K562 (cell line): ENCODE data around the gene DNAJC1. TPM values are rescaled to one million over a fixed set of nuclear protein-coding genes. Genes with fewer than 3 reads are reported as not detected.

ENCODE experiments used
- ATAC-seq: fragments of 200-7000 bp; cut with Tn5 transposase; 3 replicates; pipeline ENCODE4 v1.9.1; 2020; ENCODE audit warnings: moderate library complexity
- BruUV-seq: library from RNA; stranded (reverse); fragments of 400-500 nt; replicated peaks from 2 replicates; lab custom pipeline; 2021; lab: Mats Ljungman, UMichigan
- CTCF ChIA-PET: fragments of 300-600 bp; formaldehyde crosslinking; extraction: SDS; loops from one replicate; lab custom pipeline; 2021; ENCODE audit warnings: low intra/inter-chr PET ratio; lab: Yijun Ruan, JAX
- POLR2A ChIA-PET: fragments of 300-600, 350-650 bp; sonication (Branson Sonifier 250); formaldehyde crosslinking; extraction: SDS; loops from one replicate; lab custom pipeline; 2021; ENCODE audit warnings: antibody characterized with exemption, inconsistent platforms; lab: Yijun Ruan, JAX
- DNase-seq, 4 experiments: peaks; one replicate each; pipeline versions ENCODE4 v3.0.0 to v3.0.0-alpha.2; 2011 to 2018; ENCODE audit warnings: low spot score in 3 of 4, mixed read lengths in 3 of 4; ENCODE audit errors: extremely low read depth in 1 of 4
- FAIRE-seq: peaks from 2 replicates; lab custom pipeline; 2011; peaks lifted over from hg19 to GRCh38; lab: Jason Lieb, UNC
- H2AFZ ChIP-seq: 2 replicates; pipeline ENCODE4 v1.6.0; 2011; ENCODE audit warnings: low read depth, low read length, control low read depth, inconsistent platforms
- H3K27ac ChIP-seq: fragments of 200-600 bp; 3 replicates; pipeline ENCODE4 v1.8.0; 2011; ENCODE audit warnings: low read depth, mild to moderate bottlenecking, control low read depth, inconsistent platforms, low read length, moderate library complexity, mixed read lengths; ENCODE audit errors: extremely low read depth
- H3K27me3 ChIP-seq, 2 experiments: fragments of 300-600 bp in 1 of 2; 2 replicates in 1 of 2; 3 replicates in 1 of 2; pipeline versions ENCODE4 v1.6.0 to v1.8.0; 2011; ENCODE audit warnings: inconsistent platforms in 2 of 2, low read length in 2 of 2, mild to moderate bottlenecking in 1 of 2, mixed read lengths in 1 of 2, moderate library complexity in 1 of 2; ENCODE audit not compliant: control insufficient read depth in 2 of 2, insufficient read depth in 2 of 2
- H3K36me3 ChIP-seq: fragments of 300-600 bp; 3 replicates; pipeline ENCODE4 v1.8.0; 2011; ENCODE audit warnings: mild to moderate bottlenecking, low read length, inconsistent platforms; ENCODE audit not compliant: control insufficient read depth, insufficient read depth
- H3K4me1 ChIP-seq, 2 experiments: fragments of 200-600 bp in 1 of 2; replicated peaks in 1 of 2; 2 replicates in 1 of 2; 3 replicates in 1 of 2; pipeline versions ENCODE4 v1.5.1 to v1.8.0; 2011; ENCODE audit warnings: inconsistent platforms in 2 of 2, low read length in 2 of 2, mild to moderate bottlenecking in 1 of 2, mixed read lengths in 1 of 2, moderate library complexity in 1 of 2; ENCODE audit not compliant: control insufficient read depth in 2 of 2, insufficient read depth in 2 of 2
- H3K4me2 ChIP-seq: 2 replicates; pipeline ENCODE4 v1.6.1; 2011; ENCODE audit warnings: low read length, control low read depth, inconsistent platforms, mixed read lengths; ENCODE audit not compliant: insufficient read depth
- H3K4me3 ChIP-seq: fragments of 200-600 bp; sonication (generic), shearing (Covaris generic); 2 replicates; pipeline ENCODE4 v1.5.1; 2016; ENCODE audit warnings: control low read depth, inconsistent platforms
- H3K79me2 ChIP-seq: fragments of 200-600 bp; 3 replicates; pipeline ENCODE4 v1.8.0; 2011; ENCODE audit warnings: low read length, inconsistent platforms; ENCODE audit not compliant: control insufficient read depth, insufficient read depth
- H3K9ac ChIP-seq, 2 experiments: 2 replicates each; pipeline versions ENCODE4 v1.6.0 to v1.6.1; 2011; ENCODE audit warnings: low read depth in 2 of 2, low read length in 2 of 2, control low read depth in 1 of 2, inconsistent platforms in 1 of 2, mild to moderate bottlenecking in 1 of 2, mixed read lengths in 1 of 2; ENCODE audit not compliant: insufficient read depth in 1 of 2
- H3K9me1 ChIP-seq: one replicate; pipeline ENCODE4 v1.6.0; 2011; ENCODE audit warnings: inconsistent platforms, mild to moderate bottlenecking, low read length, moderate library complexity; ENCODE audit not compliant: control insufficient read depth, insufficient read depth
- H3K9me3 ChIP-seq: replicated peaks from 2 replicates; pipeline ENCODE4 v1.5.1; 2011; ENCODE audit warnings: low read depth, low read length, inconsistent platforms; ENCODE audit not compliant: control insufficient read depth, insufficient read depth
- H4K20me1 ChIP-seq: replicated peaks from 2 replicates; pipeline ENCODE4 v1.6.1; 2011; ENCODE audit warnings: low read length, inconsistent platforms, mixed read lengths; ENCODE audit not compliant: control insufficient read depth, insufficient read depth
- BCLAF1 ChIP-seq, 2 experiments: fragments of 450-650 bp in 1 of 2; IDR thresholded peaks; 2 replicates each; pipeline ENCODE4 v1.6.1; 2011 to 2017; ENCODE audit warnings: low read depth in 2 of 2, antibody characterized with exemption in 1 of 2, borderline replicate concordance in 1 of 2, low read length in 1 of 2, mild to moderate bottlenecking in 1 of 2, mixed read lengths in 1 of 2; ENCODE audit not compliant: control insufficient read depth in 1 of 2
- C11orf30 ChIP-seq: fragments of 450-650 bp; IDR thresholded peaks from 2 replicates; pipeline ENCODE4 v1.6.1; 2016; ENCODE audit warnings: low read depth, mild to moderate bottlenecking
- MAFF ChIP-seq: IDR thresholded peaks from 2 replicates; pipeline ENCODE4 v1.6.1; 2012; ENCODE audit warnings: low read length, improper control_type of control experiment
- MAFG ChIP-seq: fragments of 450-650 bp; conservative IDR thresholded peaks from 2 replicates; pipeline ENCODE4 v1.6.1; 2016; ENCODE audit warnings: missing genetic modification characterization, missing compliant biosample characterization
- MAFK ChIP-seq: IDR thresholded peaks from 2 replicates; pipeline ENCODE4 v1.6.1; 2011; ENCODE audit warnings: low read length, improper control_type of control experiment
- NFIC ChIP-seq: fragments of 450-650 bp; IDR thresholded peaks from 2 replicates; pipeline ENCODE4 v1.6.1; 2017; ENCODE audit warnings: mild to moderate bottlenecking, inconsistent platforms
- SMARCA5 ChIP-seq: fragments of 450-650 bp; IDR thresholded peaks from 2 replicates; pipeline ENCODE4 v1.6.1; 2016
- ZNF140 ChIP-seq: fragments of 250-450 bp; sonication (Bioruptor Pico); IDR thresholded peaks from 2 replicates; pipeline ENCODE4 v1.8.0; 2021; ENCODE audit warnings: moderate library complexity, mild to moderate bottlenecking, inconsistent platforms
- ZNF316 ChIP-seq: fragments of 450-650 bp; IDR thresholded peaks from 2 replicates; pipeline ENCODE4 v1.6.1; 2016
- ZNF668 ChIP-seq: fragments of 250-450 bp; sonication (Bioruptor Pico); IDR thresholded peaks from 2 replicates; pipeline ENCODE4 v1.8.0; 2022; ENCODE audit warnings: mild to moderate bottlenecking, inconsistent platforms
- ZZZ3 ChIP-seq: fragments of 450-650 bp; IDR thresholded peaks from 2 replicates; pipeline ENCODE4 v1.6.1; 2016; ENCODE audit warnings: antibody characterized with exemption, mild to moderate bottlenecking, moderate library complexity
- in situ Hi-C: fragments of 300-500 bp; cut with MboI; formaldehyde crosslinking; loops from 4 replicates; pipeline ENCODE4 v1.15.0; 2018; ENCODE audit warnings: inconsistent platforms, mixed read lengths
- intact Hi-C: fragments of 100-400 bp; cut with micrococcal nuclease; formaldehyde crosslinking; loops from 2 replicates; pipeline ENCODE4 v1.14.2; 2022
- polyA plus RNA-seq, 8 experiments: library from polyadenylated mRNA; depleted of rRNA in 4 of 8; stranded (reverse) in 5 of 8; unstranded in 3 of 8; fragments of >200 nt; fragmentation: Nextera tagmentation in 2 of 8; fragmentation: Illumina TruSeq in 1 of 8; extraction: Ambion mirVana in 2 of 8; extraction: Trizol in 1 of 8; gene quantifications; 2 replicates each; pipeline versions ENCODE4 v1.2.1 to v1.2.3, GENCODE V29; 2011 to 2014; ENCODE audit warnings: inconsistent platforms in 1 of 8, missing spikeins in 1 of 8
- total RNA-seq, 7 experiments: library from RNA; depleted of rRNA in 6 of 7; stranded (reverse); fragments of >200 nt in 6 of 7; fragmentation: Illumina TruSeq in 2 of 7; extraction: Trizol in 2 of 7; gene quantifications; 2 replicates each; pipeline versions ENCODE4 v1.2.1 to v1.2.3, GENCODE V29; 2011 to 2021; ENCODE audit warnings: low replicate concordance in 1 of 7

The DNAJC1 gene
- total and polyA plus RNA-seq, 9 of the 15 experiments (the other 6 are each of a cell fraction or from before 2014, with no cell fraction given): 5.4 to 77.6 (median 40.3) TPM

- TF ChIP-seq NFIC (peak; percentile 93), ZNF668 (CRISPR knock-in tag) (no peak), BCLAF1 (IDR thresholded peaks at IDR 0.05; ENCODE audit: borderline replicate concordance in 1 of 2, control insufficient read depth in 1 of 2, low read depth in 2 of 2, low read length in 1 of 2) (no peak), ZNF140 (CRISPR knock-in tag) (no peak)
These were observed 76.6 kb downstream of the DNAJC1 start (continued) for GRCh38 chr10:21926949-21927348.

DNA sequence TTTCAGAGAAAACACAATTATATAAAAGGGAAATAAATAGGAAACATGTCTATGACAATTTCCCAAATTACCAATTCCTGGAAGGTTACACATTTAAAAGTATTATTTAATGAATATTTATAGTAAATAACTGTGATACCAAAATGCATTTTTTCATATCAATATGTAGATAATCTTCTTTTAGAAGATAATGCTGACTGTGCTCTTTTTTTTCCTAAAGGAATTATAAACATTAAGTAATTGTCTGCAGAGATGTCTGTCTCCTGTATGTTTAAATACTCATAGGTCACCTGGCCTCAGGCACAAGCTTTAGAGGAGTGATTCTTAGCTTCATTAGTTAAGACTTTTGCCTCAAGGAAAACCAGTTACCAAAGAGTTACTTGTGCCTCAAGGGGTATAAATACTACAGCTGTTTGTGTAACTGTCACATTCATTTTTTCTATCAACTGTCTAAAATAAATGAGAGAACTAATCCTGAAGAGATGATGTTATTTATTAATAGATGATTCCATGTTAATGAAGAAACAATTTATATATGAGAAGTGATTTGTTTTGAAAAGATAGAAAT lies 77.1 kb downstream of the DNAJC1 start:
- H3K4me2 ChIP-seq: no peak overlapping the region
- no peak for DNase-seq
- no peaks in the 10 kb centered on the region for H3K9me1 ChIP-seq
- no peaks in the 10 kb centered on the region for H4K20me1 ChIP-seq
- FAIRE-seq: no peak
- H3K4me1 ChIP-seq: peaks cover 0 to 18% of the 10 kb centered on the region in 2 experiments; a peak in 3 of 5 replicates
- H3K36me3 ChIP-seq: no peaks in the 10 kb centered on the region
- ATAC-seq: no peak
- H3K79me2 ChIP-seq: peaks cover 28% of the 10 kb centered on the region
- H3K27ac ChIP-seq: no peak overlapping the region
- BruUV-seq: no TSS peak
- ChIA-PET CTCF (no interaction called here), POLR2A (interaction anchor here (0.7 to 0.8 kb wide), 2 partner anchors 15 to 464 kb away, joined by 3 read pairs; no protein-coding TSS in a partner anchor)
- in situ Hi-C loops: loop anchor here (25.0 kb wide), 1 partner anchor 439 kb away; no protein-coding TSS in a partner anchor
- TF ChIP-seq MAFK (peak; percentile 98), MAFF (peak; percentile 96), SMARCA5 (no peak), MAFG (tag) (peak; percentile 90), ZZZ3 (no peak), ZNF316 (peak; percentile 97), C11orf30 (peak; percentile 93)
- H3K4me3 ChIP-seq: no peak overlapping the region
- H2AFZ ChIP-seq: no peak overlapping the region
- intact Hi-C loops: no loop called here
- H3K27me3 ChIP-seq: no peaks in the 10 kb centered on the region
- no peaks in the 10 kb centered on the region for H3K9me3 ChIP-seq
- no peak overlapping the region for H3K9ac ChIP-seq
